NCI-H748 (cell line): ENCODE results near the gene SNX3.
A peak's percentile ranks its signal among the peaks of the same experiment; 100 is the strongest.

Experiments used
- DNase-seq: peaks from one replicate; lab custom pipeline; 2025; ENCODE audit not compliant: unreplicated experiment; lab: John Stamatoyannopoulos, UW

The SNX3 gene

DNA sequence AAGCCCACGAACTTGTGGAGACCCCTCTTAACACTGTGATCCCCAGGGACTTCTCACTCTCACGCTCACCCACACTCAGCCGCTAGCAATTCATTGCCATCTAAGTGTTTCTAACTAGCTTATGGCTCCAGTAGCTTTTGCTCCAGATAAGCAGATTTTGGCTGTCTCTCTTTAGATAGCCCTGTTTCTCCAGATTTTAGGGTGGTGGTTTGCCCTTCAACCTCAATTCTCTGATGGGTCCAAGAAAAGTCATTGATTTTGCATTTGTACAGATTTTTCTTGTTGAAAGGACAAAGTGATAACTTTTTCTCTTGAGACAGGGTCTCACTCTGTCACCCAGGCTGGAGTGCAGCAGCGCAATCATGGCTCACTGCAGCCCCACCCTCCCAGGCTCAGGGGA is 53.8 kb downstream of the SNX3 start:
- no peak for DNase-seq

DNA sequence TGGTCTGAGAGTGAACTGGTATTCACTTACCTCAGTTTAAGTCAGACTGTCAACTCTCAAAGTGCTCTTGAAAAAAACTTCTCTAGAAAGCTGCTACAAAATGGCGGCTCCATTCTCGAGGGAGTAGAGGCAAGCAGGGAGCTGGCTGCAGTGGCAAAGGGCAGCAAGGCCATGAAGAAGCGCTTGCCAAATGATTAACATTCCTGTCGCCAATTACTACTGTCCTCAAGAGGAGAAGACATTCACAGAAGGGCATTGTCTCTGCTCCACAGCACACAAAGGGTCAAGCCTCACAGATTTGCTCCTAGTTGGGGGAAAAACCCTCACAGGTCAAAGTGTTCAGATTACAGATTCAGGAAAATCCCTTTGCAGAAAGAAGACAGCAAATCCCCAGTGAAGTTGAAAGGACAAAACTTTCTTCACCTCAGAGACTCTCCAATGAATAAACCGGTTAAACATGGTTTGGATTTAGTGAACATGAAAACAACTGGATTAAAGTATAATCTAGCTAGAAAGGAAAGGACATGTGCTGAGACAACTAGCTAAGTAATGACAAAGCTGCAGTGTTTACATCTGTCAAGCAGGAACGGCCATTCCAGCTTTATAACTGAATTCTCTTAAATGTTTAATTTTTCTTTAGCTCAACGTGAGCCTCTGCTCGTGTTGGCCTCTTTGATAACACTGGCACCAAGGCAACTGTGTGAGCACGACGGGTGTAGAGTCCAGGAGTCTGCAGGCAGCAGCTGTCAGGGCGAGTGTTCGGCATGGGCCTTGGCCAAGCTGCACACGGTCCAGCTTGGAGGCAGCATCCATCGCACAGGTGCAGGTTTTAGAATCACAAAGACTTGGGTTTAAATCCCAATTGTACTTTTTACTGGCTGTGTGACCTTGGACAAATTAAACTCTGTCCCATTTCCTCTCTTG is 57.4 kb downstream of the SNX3 start:
- no peak for DNase-seq

DNA sequence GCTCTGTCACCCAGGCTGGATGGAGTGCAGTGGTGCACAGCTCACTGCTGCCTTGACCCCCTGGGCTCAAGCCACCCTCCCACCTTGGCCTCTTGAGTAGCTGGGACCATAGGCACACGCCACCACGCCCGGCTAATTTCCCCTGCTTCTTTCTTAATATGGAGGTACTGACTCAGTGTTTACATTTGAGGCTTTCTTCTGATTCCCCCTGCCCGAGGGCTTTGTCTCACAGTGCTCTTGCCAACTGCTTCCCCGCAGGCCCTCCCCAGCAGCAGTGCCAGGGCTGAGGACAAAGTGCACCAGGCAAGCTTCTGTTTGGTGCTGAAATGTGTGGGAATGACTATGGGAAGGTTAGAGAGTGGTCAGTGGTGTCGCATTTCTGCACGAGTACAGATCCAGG is 60.2 kb downstream of the SNX3 start:
- peak; percentile 5 for DNase-seq

DNA sequence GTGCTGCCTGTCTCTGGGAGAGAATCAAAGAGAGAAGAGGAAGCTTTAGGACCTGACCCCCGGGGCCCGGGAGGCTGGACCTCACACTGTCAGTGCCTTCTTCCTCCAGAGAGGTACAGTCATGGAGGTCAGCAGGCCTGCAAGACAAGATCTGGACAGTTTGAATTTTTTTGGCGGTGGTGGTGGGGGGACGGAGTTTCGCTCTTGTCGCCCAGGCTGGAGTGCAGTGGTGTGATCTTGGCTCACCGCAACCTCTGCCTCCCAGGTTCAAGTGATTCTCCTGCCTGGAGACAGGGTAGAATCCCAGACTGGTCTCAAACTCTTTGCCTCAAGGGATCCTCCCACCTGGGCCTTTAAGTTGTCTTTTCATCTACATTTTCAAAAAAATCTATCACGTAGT is 60.7 kb downstream of the SNX3 start:
- no peak for DNase-seq

- no peak for DNase-seq
These were observed 61.9 kb downstream of the SNX3 start for GRCh38 chr6:108198761-108199498.

DNA sequence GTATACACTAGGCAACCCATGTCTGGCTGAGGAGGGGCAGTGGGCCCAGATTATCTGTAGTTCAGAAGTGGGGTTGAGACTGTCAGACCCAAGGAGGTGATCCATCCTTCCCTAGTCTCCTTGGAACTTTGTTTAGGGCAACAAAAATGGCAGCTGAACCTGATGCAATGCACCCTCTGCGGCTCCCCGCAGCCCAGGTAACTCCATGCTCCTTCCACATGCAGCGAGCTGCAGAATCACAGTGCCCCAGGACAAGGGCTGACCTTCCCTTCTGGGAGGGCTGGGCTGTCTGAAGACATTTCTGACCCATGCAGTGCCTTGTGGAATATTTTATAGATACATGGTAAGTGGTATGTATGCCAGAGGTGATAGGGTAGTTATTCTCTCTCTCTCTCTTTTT is 65.6 kb downstream of the SNX3 start:
- no peak for DNase-seq

DNA sequence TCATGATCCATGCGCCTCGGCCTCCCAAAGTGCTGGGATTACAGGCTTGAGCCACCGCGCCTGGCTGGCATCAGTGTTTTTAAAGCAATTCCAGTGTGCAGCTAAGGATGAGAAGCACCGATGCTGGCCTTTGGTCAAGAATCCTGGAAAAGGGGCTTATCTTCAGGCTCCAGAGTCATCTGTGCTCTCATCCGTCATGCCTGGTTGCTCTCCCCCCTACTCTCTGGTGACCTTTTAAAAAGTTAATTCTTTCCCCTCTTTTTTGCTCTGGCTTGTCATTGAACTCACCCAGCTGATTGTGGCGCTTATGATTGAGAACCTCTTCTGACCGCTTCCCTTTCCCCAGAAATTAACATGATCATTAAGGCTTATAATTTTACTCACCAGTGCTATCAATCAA is 66.3 kb downstream of the SNX3 start:
- no peak for DNase-seq

- DNase-seq: no peak
These were observed 67.0 kb downstream of the SNX3 start for GRCh38 chr6:108193835-108194234.

DNA sequence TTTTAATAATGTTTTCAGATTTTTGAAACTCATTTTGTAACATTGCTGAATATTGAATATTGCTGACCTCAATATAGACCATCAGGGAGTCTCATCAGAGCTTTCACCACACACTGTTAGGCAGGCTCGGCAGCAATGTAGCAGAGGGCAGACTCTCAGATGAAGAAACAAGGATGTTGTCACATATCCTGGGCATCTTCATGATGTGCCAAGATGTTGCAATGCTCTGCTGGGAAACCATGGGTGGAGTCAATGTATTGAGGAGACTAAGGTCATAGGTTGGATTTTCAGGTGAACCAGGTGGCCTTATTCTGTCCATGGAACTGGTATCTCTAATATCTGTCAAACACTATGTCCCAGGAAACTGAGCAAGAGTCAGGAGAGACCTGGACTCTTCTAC is 67.7 kb downstream of the SNX3 start:
- no peak for DNase-seq

DNA sequence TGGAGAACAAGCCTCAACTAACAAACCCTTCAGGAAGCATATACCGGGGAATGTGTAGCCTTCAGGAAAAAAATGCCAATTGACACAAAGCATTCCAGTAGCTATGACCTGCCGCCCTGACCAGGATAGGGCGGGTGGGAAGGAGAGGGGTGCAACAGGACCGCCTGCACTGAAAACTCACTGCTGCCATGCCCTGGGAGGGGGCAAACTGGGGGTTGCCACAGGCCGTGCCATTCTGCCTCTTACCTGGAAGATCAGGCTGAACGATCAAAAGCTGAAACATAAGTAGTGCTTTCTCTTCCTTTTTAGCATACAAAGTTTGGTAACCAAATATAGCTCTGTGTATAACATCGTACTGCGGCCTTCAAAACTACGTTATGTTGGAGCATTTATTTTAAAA is 73.3 kb downstream of the SNX3 start:
- no peak for DNase-seq

DNA sequence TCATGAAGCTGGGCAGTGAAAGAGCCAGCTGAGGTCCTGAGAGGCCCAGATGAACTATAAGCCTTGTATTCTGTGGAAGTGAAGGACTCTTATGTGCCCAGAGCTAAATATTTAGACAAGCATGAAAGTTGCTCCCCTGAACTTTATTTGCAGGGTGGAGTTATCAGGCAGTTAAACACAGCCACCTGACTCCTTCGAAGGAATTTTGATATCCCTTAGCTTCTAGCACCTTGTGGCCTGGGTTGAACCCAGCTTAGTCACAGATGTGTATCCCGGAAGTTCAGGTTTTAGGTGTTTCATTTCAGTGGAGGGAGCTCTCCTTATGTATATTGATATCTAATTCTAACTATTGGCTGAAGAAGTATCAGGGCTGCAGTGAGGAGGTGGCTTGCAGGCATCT is 74.6 kb downstream of the SNX3 start:
- no peak for DNase-seq

- DNase-seq: no peak
These were observed 80.1 kb downstream of the SNX3 start for GRCh38 chr6:108180776-108181175.

DNA sequence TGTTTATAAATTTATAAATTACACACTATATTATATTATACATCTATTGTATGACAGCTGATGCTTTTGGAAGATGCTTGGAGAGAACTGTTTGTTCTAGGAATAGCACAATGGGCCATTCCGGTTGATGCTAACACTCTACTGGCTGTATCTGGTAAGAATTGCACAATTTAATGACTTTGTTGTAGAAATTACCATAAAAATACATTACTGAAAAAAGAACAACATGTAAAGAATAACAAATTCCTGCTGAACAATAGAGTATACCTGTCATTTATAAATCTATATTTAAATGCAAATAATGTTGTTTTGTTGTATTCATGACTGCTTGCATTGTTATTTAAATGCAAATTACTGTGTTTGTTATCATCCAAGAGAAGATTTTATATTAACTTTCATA is 80.6 kb downstream of the SNX3 start:
- no peak for DNase-seq

DNA sequence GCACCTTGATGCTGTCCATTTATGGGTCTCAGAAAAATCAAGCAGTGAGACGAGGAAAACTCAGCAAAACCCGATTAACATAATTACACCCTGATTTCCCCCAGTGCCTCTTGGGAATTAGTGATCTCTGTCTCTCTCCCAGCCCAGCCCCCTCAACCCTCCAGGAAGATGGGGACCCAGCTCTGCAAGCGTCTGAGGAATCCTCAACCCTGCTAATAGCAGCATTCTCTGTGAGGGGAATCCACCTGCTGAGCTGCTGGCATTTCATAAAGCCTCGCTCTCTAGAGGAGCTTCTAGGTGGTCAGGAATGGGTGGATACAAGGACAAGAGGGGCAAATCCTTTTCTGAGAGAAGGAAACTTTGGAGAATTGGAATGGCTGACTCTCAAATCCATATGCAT is 81.1 kb downstream of the SNX3 start:
- no peak for DNase-seq

DNA sequence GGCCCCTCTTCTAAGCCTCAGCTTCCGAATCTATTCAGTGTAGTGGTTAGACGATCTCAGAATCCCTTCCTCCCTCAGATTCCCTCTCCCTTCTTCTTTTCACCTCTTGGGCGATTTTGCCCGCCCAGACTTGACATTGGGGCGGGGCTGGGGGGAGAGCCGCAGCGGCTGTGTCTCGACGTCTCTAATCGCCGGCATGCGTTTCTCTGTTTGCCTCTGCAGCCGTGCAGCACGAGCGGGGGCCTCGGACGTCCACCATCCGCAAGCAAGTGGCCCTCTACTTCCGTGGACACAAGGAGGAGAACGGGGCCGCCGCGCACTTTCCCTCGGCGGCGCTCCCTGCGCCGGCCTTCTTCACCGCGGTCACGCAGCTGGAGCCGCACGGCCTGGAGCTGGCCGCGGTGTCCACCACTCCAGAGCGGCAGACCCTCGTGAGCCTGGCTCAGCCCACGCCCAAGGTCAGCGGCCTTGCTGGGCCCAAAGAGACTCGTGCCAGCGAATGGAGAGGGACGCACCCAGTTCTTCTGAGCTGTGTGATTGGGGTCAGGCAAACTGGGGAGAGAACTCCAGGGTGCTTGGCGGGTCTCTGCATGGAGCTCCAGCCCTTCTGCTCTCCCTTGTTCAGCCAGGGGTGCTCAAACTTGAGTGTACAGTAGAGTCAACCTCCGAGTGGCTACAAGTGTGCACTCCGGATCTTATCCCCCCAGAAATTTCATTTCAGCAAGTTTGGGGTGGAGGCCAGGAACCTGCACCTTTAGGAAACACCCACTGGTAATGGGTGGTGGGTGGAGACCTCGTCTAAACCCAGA is 84.4 kb downstream of the SNX3 start:
- DNase-seq: no peak

GRCh38 chr6:108175592-108176279 is 85.1 kb downstream of the SNX3 start:
- DNase-seq: peak; percentile 86

GRCh38 chr6:108175176-108175591 is 85.7 kb downstream of the SNX3 start:
- DNase-seq: no peak

- peak; percentile 18 for DNase-seq
These were observed 86.3 kb downstream of the SNX3 start for GRCh38 chr6:108174371-108175175.

GRCh38 chr6:108171918-108172516 is 88.8 kb downstream of the SNX3 start:
- no peak for DNase-seq
